Neural cell (in vitro differentiated cells): ENCODE data around the gene GLB1L.

Experiments
- EP300 ChIP-seq: fragments of 450-650 bp; conservative IDR thresholded peaks from 2 replicates; pipeline ENCODE4 v1.6.1; 2014; ENCODE audit warnings: antibody characterized with exemption, mild to moderate bottlenecking, moderate library complexity; ENCODE audit not compliant: poor library complexity, severe bottlenecking
- EZH2 ChIP-seq: fragments of 200-600, 300-800 bp; shearing (Covaris generic), sonication (generic); IDR thresholded peaks from 2 replicates; pipeline ENCODE4 v1.6.1; 2014; ENCODE audit warnings: antibody characterized with exemption, low read length, borderline replicate concordance, mild to moderate bottlenecking; ENCODE audit not compliant: insufficient read depth, poor library complexity, severe bottlenecking
- MXI1 ChIP-seq: fragments of 450-650 bp; conservative IDR thresholded peaks from 2 replicates; pipeline ENCODE4 v1.6.1; 2014; ENCODE audit warnings: antibody characterized with exemption, mild to moderate bottlenecking; ENCODE audit not compliant: poor library complexity, severe bottlenecking
- POLR2AphosphoS5 ChIP-seq: IDR thresholded peaks from 2 replicates; pipeline ENCODE4 v1.6.1; 2012
- RAD21 ChIP-seq: fragments of 450-650 bp; conservative IDR thresholded peaks from 2 replicates; pipeline ENCODE4 v1.6.1; 2014; ENCODE audit warnings: antibody characterized with exemption, mild to moderate bottlenecking, moderate library complexity
- SMC3 ChIP-seq: fragments of 450-650 bp; conservative IDR thresholded peaks from 2 replicates; pipeline ENCODE4 v1.6.1; 2014; ENCODE audit warnings: antibody characterized with exemption, mild to moderate bottlenecking, moderate library complexity; ENCODE audit not compliant: poor library complexity
- TAF1 ChIP-seq: IDR thresholded peaks from 2 replicates; pipeline ENCODE4 v1.6.1; 2012; ENCODE audit warnings: low read depth
- TF ChIP-seq, protein P1 (sequence below): fragments of 450-650 bp; IDR thresholded peaks from 2 replicates; pipeline ENCODE4 v1.5.1; 2014; ENCODE audit warnings: antibody characterized with exemption, mild to moderate bottlenecking, moderate library complexity; ENCODE audit not compliant: poor library complexity, severe bottlenecking
- TF ChIP-seq, protein P2 (sequence below): IDR thresholded peaks from 2 replicates; pipeline ENCODE4 v1.6.1; 2012; ENCODE audit warnings: borderline replicate concordance

DNA sequence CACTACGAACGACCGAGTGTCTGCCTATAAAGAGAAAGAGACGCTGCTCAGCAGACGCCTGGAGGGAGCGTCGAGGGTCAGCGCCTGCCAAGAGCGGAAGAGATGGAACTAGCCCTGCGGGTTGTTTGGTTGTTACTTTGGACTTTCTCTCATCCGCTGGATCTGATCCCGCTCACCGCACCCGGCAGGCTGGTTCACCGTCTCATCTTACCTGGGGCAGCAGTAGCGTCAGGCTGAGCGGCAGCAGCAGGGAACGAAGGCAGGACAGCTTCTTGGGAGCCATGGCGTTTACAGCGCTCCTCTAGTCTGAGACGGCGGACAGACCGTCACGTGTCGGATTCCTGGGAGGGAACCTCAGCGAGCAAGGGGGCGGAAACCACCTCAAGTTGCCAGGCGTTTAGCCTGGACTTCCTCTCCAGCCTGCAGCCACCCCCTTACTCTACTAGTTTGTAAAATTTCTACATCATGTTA lies 1.9 kb downstream of the GLB1L start:
- TF ChIP-seq RAD21 (no peak), EZH2 (no peak), POLR2AphosphoS5 (no peak), EP300 (no peak), TAF1 (no peak), SMC3 (no peak), MXI1 (no peak)
- TF ChIP-seq, protein P1, sequence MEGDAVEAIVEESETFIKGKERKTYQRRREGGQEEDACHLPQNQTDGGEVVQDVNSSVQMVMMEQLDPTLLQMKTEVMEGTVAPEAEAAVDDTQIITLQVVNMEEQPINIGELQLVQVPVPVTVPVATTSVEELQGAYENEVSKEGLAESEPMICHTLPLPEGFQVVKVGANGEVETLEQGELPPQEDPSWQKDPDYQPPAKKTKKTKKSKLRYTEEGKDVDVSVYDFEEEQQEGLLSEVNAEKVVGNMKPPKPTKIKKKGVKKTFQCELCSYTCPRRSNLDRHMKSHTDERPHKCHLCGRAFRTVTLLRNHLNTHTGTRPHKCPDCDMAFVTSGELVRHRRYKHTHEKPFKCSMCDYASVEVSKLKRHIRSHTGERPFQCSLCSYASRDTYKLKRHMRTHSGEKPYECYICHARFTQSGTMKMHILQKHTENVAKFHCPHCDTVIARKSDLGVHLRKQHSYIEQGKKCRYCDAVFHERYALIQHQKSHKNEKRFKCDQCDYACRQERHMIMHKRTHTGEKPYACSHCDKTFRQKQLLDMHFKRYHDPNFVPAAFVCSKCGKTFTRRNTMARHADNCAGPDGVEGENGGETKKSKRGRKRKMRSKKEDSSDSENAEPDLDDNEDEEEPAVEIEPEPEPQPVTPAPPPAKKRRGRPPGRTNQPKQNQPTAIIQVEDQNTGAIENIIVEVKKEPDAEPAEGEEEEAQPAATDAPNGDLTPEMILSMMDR = no peak
- TF ChIP-seq, protein P2, sequence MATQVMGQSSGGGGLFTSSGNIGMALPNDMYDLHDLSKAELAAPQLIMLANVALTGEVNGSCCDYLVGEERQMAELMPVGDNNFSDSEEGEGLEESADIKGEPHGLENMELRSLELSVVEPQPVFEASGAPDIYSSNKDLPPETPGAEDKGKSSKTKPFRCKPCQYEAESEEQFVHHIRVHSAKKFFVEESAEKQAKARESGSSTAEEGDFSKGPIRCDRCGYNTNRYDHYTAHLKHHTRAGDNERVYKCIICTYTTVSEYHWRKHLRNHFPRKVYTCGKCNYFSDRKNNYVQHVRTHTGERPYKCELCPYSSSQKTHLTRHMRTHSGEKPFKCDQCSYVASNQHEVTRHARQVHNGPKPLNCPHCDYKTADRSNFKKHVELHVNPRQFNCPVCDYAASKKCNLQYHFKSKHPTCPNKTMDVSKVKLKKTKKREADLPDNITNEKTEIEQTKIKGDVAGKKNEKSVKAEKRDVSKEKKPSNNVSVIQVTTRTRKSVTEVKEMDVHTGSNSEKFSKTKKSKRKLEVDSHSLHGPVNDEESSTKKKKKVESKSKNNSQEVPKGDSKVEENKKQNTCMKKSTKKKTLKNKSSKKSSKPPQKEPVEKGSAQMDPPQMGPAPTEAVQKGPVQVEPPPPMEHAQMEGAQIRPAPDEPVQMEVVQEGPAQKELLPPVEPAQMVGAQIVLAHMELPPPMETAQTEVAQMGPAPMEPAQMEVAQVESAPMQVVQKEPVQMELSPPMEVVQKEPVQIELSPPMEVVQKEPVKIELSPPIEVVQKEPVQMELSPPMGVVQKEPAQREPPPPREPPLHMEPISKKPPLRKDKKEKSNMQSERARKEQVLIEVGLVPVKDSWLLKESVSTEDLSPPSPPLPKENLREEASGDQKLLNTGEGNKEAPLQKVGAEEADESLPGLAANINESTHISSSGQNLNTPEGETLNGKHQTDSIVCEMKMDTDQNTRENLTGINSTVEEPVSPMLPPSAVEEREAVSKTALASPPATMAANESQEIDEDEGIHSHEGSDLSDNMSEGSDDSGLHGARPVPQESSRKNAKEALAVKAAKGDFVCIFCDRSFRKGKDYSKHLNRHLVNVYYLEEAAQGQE = no peak
